Stimulated activated CD4-positive, alpha-beta T cell treated with anti-CD3 and anti-CD28 coated beads, Interleukin-12 subunit alpha, Interleukin-12 subunit beta, amount 100 ng/mL, for 48 hours (primary cell): Measurements from ENCODE around the gene HLF.
"Not testable (repeated sequence)": the region's sequence is repeated elsewhere in the genome, so short reads cannot be mapped to it uniquely, and the experiment has no call there.

Experiments used
- DNase-seq, 3 donors: peaks; one replicate each; pipeline ENCODE4 v3.0.0-alpha.2; 2020; ENCODE audit warnings: low read depth in 2 of 3, low spot score in 1 of 3

Gene HLF

DNA sequence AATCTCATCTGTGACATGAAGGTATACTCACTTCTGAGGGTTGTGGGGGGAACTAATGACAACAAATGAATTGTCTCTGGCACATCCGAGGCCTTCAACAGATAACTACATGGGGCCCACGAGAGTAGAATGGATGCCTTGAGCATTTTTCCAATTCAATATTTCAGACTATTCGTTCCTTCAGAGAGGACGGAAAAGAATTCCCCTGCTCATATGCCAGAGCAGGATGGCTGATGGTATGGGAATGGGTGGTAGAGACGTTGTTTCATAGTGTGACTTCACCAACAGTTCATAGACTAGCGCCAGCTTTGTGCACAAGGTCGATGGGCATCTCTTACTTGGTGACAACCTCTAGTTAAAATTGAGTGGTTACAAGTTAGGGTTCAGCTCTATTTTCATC, 61.3 kb downstream of the HLF start:
- no peak for DNase-seq

DNA sequence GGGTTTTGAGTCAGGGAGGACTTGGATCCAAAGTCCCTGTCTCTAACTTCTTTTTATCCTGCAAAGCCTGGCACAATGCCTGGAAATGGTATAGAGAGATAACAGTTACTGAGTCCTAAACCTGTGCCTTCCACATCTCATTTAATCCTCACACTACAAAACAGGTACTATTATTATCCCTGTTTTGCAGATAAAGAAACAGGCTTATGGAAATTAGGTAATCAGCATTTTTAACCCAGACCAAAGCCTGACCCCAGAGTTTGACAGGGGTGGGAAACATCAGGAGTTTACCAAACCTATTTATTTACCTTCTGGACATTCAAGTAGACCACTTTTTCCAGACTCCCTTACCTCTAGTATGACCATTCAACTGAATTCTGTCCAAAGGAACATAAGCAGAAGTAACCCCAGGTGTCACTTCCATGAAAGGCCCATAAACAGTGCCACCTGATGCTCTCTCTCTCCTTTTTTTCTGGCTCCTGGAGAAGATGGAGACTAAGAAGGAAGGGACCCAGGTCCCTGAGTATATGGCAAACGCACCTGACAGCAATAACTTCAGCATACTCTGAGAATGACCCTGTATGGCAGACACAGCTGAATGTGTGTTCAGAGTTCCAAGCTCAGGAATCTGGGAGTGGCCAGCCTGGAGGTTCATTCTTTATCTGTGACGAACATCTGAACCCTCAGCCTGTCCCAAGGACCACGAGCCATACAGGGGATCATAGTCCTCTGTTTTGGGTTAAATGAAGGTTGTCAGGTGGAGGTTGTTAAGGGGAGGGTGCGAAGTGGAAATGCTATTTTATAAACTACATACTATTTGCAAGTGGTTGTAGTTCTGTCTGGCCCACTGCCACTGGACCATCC, 62.7 kb downstream of the HLF start:
- no peak for DNase-seq

DNA sequence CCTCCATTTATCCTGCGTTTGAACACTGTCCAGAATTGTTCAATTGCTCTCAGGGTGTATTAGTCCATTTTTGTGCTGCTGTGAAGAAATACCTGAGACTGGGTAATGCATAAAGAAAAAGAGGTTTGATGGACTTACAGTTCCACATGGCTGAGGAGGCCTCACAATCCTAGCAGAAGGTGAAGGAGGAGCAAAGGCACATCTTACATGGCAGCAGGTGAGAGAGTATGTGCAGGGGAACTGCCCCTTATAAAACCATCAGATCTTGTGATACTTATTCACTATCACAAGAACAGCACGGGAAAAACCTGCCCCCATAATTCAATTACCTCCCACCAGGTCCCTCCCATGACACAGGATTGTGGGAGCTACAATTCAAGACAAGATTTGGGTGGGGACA, 63.8 kb downstream of the HLF start:
- not testable (repeated sequence) for DNase-seq

DNA sequence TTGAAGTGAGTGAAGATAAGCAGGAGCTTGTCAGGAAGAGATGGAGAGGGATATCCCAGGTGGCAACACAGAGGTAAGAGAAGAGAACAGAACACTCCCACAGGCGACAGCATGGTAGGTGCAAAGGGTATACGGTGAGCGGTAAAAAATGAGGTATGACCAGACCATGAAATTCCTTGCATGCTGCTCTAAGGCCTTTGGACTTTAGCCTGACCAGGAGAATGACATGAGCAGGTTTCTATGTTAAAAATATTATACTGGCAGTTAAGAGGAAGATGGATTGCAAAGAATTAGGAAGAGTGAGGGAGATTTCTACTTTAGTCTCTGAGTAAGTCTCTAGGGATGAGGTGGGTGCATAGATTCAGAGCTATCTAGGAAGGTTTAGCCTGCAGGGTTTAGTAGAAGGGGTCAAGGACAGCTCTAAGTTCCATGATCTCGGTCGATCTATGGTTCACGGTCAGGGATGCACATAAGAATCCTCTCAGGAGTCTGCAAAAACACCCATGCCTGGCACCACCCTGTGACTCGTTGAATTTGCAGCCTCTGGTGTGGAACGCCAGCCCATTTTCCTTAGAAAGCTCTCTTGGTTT, 65.7 kb downstream of the HLF start:
- DNase-seq = no peak

DNA sequence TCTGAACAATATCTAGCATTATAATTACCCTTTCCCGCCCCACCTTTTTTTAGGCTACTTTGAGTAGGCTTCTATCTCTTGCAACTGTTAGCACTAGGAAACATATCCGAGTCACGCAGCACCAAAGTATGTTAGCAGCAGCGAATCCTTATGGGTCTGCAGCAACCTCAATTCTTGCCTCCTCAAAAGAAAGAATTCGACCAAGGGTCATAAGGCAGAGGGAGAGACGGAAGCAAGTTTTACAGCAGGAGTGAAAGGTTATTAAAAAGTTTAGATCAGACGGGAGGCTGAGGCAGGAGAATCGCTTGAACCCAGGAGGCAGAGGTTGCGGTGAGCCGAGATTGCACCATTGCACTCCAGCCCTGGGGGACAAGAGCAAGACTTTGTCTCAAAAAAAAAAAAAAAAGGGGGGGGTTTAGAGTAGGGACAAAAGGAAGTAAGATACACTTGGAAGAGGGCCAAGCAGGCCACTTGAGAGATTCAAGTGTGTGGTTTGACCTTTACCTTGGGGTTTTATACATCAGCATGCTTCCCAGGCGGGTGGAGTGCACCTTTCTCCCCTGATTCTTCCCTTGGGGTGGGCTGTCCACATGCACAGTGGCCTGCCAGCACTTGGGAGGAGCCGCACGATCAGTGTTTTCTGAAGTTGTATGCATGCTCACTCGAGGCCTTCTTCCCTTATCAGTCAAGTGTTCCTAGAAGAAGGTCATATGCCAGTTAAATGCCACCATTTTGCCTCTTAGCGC, 67.7 kb downstream of the HLF start:
- no peak for DNase-seq

DNA sequence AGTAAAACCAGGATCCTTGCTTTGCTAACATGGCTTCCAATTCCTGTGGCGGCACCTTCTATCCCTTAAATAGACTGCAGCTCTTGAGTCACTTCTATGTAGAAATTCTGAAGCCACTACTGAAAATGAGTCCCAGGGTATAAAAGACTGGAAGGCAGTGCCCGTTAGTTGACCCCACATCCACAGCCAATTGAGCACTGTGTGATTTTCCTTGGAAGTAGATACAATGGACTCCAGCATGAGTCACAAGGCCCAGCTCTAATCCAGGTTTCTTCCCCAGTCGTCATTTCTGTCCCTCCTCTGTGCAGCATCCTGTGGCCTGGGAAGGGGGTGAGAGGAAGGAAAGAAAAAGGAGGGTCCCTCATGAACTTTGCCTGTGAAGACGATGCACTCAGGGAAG, 69.5 kb downstream of the HLF start:
- DNase-seq = no peak

DNA sequence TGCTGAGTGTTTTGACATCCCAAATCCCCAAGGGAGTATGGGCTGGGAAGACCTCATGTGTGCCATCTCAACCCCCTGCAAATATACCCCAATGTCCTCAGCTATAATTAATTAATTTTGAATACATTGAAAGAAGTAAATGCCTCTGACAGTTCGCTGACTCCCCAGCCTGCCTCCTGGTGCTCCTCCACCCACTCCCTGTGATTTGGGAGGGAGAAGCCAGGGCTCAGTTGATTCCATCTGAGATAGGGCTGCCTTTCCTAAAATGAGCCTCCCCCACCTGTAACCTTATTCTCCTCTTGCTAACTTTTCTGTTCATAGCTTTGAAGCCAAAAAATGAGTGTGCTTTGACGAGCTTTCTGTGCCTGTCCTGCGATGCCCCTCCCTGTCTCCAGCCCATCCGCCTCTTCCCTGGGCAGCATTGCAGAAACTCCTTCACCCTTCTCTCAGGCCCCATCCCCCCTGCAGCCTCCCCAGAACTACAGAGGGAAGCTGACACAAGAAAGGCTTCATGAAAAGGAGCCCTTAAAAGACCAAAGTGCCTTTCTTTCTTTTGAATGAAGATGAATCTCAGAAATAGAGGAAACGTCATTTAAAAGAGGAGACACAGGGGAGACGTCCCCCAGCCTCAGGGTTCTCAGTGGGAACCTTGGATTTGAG, 70.3 kb downstream of the HLF start:
- DNase-seq = no peak

DNA sequence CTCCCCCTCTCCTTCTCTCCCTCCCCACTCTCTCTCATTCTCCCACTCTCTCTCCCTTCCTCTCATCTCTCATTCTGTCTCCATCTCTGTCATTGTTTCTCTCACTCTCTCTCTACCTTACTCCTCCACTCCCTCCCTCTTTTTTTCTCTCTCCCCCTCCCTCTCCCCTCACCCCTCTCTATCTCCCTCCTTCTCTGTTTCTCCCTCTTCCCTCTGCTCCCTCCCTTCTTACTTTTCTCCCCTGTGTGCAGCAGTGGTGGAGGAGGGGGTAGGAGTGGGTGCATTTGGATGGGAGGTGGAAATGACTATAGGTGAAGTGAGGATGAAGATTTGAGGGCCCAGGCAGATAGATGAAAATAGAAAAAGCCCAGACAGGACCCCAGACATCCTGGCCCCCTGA, 70.9 kb downstream of the HLF start:
- DNase-seq = no peak

DNA sequence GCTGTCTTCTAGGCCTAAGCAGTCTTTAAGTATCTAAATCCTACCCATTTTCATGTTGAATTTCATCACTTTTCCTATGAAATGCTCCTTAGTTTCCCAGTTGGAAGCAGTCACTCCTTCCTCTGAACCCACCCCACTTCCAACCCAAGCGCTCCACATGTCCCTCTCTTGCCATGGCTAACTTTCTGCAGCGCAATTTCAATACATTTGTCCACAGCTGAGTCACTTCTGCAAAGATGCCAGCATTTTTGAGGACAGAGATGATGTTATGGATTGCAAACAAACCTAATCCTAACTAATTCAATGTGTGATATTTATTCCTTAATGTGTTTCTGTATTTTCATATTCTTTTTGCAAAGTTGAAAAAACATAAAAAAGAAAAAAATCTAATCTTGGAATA, 71.7 kb downstream of the HLF start:
- no peak for DNase-seq

DNA sequence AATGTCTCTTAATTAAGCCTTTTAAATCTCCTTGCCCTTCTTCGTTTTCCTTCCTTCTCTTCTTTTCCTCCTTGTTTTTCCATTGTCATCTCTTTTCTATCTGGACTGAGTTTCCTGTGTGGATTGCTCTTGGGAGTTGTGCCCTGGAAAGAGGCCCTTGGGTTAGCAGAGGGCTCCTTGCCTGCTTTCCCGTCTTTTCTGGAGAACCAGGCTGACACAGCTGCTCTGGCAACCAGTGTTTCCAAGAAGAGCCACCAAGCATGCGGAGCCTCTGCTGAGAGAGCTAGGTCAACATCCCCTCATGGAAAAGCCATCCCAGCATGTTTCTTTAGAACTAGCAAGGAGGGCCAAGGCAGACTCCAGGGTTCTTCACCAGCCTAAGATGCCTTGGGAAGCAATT, 75.4 kb downstream of the HLF start:
- no peak for DNase-seq

DNA sequence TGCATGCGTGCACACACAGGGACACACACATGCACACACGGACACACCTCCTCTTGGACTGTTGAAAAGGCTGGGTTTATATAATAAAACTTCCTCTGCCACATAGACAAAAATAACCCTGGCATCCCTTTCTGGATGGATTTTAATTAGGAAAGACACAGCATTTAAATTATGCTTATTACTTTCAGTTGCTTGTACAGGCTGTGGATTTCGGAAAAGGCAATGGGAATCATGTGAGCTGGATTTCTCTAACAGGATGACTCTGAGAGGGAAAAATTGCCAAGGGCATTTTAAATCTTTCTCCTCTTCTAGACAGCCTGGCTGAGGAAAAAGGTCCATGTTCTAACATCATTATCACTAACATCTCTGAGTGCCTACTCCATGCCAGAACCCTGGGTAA, 75.9 kb downstream of the HLF start:
- no peak for DNase-seq

DNA sequence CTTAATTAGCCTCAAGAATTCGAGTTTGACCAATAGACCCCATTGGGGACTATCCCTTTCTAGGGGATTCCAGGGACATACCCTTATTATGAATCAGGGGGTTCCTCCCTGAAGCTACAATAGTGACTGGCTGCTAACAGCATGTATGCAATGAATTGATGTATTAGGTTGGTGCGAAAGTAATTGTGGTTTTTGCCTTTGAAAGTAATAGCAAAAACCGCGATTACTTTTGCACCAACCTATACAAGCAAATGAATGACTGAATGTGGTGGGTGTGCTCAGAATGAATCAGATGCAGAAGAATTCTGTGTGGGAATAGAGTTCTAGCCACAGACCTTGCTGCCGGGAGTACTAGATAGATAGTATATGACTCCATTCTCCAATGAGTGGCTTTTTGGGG, 76.7 kb downstream of the HLF start:
- peak in 1 of 3 donors; percentile 14 for DNase-seq

DNA sequence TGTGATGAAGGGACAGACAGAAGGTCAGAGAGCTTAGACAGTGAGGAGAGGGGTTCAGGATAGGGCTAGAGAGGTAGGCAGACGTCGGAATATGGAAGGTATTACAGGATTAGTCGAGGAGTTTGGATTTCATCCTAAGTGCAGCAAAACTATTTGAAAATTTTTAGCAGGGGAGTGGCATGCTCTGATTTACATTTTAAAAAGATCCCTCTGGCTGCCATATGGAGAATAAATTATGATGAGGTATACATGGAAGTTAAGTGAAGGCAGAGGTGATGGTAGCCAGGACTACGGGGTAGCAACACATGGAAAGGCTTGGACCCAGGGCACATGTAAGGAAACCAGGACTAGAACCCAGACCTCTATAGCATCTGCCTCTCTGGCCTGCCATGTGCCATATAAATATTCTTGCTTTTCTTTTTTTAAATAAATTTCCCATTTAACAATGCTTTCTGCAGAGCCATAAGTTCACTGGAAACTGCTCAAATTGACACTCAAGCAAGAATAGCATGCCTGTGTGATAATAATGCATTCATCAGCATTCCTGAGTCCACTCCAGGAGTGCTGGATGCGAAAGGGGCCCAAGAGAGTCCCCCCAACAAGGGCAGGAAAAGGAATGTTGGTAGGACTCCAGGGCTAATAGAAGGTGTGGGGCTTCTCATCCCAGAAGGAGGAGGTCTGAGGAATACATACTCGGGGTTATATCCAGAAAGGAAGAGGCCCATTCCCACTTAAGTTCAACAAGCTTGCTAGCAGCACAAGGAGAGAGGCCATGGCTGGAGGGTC, 78.2 kb downstream of the HLF start:
- DNase-seq = no peak

DNA sequence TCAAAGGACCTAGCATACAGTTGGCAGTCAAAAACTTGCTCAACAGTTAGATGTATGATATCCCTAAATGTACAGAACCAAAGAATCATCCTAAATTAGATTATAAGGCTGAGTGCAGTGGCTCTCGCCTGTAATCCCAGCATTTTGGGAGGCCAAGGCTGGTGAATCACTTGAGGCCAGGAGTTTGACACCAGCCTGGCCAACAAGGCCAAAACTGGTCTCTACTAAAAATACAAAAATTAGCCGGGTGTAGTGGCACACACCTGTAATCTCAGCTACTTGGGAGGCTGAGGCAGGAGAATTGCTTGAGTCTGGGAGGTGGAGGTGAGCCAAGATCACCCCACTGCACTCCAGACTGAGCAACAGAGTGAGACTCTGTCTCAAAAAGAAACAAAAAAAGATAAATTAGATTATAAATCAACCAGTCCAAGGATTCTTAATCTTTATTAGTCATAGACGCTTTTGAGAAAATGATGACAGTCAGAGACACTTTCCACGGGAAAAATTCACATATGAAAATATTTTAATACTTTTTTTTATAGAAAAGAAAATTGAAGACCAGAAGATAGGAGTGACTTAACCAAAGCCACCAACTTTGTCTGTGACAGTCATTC, 79.2 kb downstream of the HLF start:
- no peak for DNase-seq

DNA sequence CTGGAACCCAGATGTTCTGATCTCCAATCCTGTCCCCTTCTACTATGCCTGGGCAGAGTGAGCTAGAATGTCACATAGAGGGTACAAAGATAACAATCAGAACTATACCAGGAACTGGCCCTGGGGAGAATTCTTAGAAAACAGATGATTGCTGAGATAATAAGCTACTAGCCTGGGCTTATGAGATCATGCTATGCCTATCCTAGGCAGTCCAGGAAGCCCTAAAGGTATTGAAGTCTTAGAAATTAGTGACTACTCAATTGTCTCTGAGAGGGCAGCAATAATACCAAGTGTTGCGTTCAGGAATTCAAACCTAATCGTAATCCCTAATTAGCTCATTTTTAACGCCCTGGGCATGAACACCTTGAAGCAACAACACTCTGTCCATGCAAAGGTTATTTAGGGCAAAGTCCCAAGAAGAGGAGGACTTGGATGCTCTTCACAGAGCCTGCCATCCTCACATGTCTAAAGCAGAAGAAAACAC, 79.8 kb downstream of the HLF start:
- peak in 1 of 3 donors; percentile 13 for DNase-seq

DNA sequence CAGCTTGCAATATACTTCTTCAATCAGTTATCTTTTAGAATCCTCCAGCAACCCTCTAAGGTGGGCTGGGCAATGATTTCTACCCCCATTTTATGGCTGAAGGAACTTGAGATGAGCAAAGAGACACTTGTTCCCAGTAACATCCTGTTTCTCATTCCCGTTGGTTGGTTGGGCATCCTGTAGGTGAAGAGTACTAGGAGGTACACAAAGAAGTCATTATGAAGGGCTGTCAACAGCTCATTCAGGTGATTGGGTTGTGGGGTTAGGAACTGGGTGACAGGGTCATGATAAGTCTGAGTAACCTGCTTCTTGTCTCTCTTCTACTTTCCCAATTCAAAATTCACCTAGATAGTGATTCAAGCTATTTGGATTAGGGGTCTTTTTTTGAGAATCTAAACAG, 80.4 kb downstream of the HLF start:
- DNase-seq = no peak

DNA sequence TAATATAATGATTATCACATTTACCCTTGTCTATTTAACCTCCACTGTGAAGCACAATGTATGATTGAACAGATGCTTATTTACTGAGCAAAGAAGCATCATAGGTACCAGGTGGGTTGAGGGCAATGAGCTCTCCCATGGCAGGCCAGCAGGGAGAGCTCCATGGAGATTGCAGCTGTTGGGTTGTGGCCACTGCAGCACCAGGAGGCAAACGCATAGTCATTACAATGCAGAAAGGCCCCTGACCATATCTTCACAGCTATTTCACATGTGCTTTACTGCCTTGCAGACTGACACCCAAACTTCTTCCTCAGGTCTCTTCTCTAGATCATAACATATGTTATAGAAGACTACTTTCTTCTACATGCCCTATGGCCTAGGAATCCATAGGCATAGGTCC, 81.9 kb downstream of the HLF start:
- DNase-seq = no peak

DNA sequence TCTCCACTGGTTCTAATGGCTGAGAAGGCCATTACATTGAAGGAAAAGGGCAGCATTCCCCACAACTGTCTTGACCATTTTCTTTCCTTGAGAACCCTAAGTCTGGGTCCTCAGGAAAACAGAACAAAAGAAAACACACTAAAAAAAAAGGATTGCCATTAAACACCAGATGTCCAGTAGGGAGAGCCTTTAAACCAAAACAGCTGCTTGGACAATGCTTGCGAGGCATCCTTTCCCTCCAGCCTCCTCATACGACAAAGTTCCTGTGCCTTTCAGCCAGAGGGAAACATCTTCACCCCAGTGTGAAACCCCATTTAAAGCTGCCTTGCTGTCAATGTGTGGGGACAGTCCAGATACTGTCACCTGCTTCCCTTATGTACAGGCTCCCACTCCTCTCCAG, 82.6 kb downstream of the HLF start:
- no peak for DNase-seq

DNA sequence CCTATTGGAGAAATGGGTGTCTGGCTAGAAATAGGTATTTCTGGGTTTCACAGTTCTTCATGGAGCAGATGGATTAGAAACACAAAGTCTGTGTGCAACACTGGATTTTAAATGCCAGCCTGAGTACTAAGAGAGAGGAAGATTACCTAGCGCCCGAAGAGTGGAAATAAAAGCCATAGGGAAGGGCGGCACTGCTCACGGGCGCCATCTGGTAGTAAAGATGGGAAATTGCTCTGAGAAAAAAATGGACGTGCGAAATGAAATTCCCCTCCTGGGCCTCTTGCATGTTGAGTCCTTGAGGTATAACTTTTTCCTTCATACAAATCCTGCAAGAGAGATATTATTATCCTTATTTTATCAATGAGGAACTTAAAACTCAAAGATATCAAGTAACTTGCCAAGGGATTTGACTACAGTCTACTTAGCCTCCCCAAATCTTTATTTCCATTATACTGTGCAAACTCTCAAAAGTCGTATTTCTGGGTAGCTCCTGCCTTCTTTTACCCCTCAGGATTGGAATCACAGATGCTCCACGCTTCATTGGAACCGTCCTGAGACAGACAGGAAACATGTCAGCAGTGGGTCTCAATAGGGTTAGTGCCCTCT, 84.1 kb downstream of the HLF start:
- peak; percentile 6 to 29 (median 28) for DNase-seq

DNA sequence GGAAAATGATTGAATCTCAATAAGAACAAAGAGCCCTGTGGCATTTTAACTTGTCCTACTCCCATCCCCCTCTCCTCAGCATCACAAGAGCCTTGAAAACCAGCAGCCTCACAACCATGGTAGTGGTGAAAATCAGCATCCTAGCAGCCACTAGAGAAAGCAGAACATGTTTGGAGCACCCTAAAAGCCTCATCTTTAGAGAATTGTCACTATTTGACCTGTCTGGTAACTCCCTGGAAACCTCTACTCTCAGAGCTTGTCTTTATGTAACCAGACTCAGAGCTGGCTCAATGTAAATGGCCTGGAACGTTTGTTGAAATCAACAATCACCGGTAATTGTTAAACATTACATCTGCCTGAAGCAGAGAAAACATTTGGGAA, 86.1 kb downstream of the HLF start:
- DNase-seq = no peak
